Measurements from ENCODE around the gene PBRM1.

GRCh38 chr3:52530918-52531826 is 154.5 kb downstream of the PBRM1 start:
- TF ChIP-seq POLR2A (IDR thresholded peaks at IDR 0.05) (no peak), CTCF (IDR thresholded peaks at IDR 0.05) (no peak)
